Breast epithelium (tissue), 4 donors: ENCODE measurements around the gene TMEM18. TPM values are rescaled to one million over a fixed set of nuclear protein-coding genes. Genes with fewer than 3 reads are reported as not detected.

Experiments
- DNase-seq, 2 donors: peaks; one replicate each; pipeline ENCODE4 v3.0.0-alpha.2; 2019; ENCODE audit warnings: low spot score in 2 of 2
- H3K27ac ChIP-seq, 2 donors: fragments of 200-600 bp; sonication (generic) in 1 of 2; one replicate each; pipeline ENCODE4 v1.5.1; 2016 to 2019; ENCODE audit warnings: mild to moderate bottlenecking in 1 of 2
- H3K27me3 ChIP-seq, 2 donors: fragments of 200-600 bp; sonication (generic) in 1 of 2; one replicate each; pipeline versions ENCODE4 v1.5.1 to v1.6.0; 2017 to 2019; ENCODE audit warnings: control low read depth in 1 of 2, mild to moderate bottlenecking in 1 of 2
- H3K36me3 ChIP-seq: fragments of 200-600 bp; one replicate; pipeline ENCODE4 v1.5.1; 2019
- H3K4me1 ChIP-seq, 2 donors: fragments of 200-600 bp; sonication (generic); one replicate each; pipeline ENCODE4 v1.5.1; 2016 to 2019; ENCODE audit warnings: control low read depth in 1 of 2
- H3K4me3 ChIP-seq, 3 donors: fragments of 200-600 bp; sonication (generic); 1 replicate in 2 of 3; 2 replicates in 1 of 3; pipeline ENCODE4 v1.5.1; 2016 to 2019; ENCODE audit warnings: mild to moderate bottlenecking in 3 of 3, moderate library complexity in 2 of 3
- H3K9me3 ChIP-seq, 2 donors: fragments of 200-600 bp; sonication (generic) in 1 of 2; one replicate each; pipeline ENCODE4 v1.5.1; 2016 to 2019; ENCODE audit warnings: control low read depth in 1 of 2
- CTCF ChIP-seq, 3 donors: fragments of 450-650 bp; IDR thresholded peaks; one replicate each; pipeline ENCODE4 v1.5.1; 2016 to 2017; ENCODE audit warnings: antibody characterized with exemption in 3 of 3, mild to moderate bottlenecking in 3 of 3, moderate library complexity in 3 of 3
- POLR2A ChIP-seq: fragments of 450-650 bp; IDR thresholded peaks from one replicate; pipeline ENCODE4 v1.6.1; 2016; ENCODE audit warnings: antibody characterized with exemption, mild to moderate bottlenecking, moderate library complexity
- POLR2AphosphoS5 ChIP-seq, 3 donors: sonication (generic); formaldehyde crosslinking; IDR thresholded peaks; one replicate each; pipeline ENCODE4 v1.6.1; 2017; ENCODE audit warnings: antibody characterized with exemption in 3 of 3
- intact Hi-C: fragments of 100-400 bp; cut with DNase I; formaldehyde crosslinking; loops from one replicate; pipeline ENCODE4 v1.15.1; 2023; ENCODE audit warnings: low total_unique reads
- total RNA-seq, 3 donors: library from RNA; depleted of rRNA; stranded (reverse); fragments of >200 nt; gene quantifications; one replicate each; pipeline ENCODE4 v1.1.0, GENCODE V29; 2016

Gene TMEM18
- total RNA-seq, 3 donors from 2014 or later, result 17.7 to 34.6 (median 27.4) TPM

GRCh38 chr2:715038-715437, 37.8 kb upstream of the TMEM18 start:
- Histone ChIP-seq H3K4me3 (no peak overlapping the region), H3K36me3 (no peaks in the 10 kb centered on the region), H3K27me3 (no peaks in the 10 kb centered on the region), H3K9me3 (no peaks in the 10 kb centered on the region), H3K4me1 (no peaks in the 10 kb centered on the region), H3K27ac (no peak overlapping the region)
- TF ChIP-seq POLR2AphosphoS5 (IDR thresholded peaks at IDR 0.05) (no peak), POLR2A (no peak), CTCF (IDR thresholded peaks at IDR 0.05) (no peak)
- DNase-seq, result no peak
- intact Hi-C loops, result no loop called here

- no peak overlapping the region for H3K27ac ChIP-seq
- H3K9me3 ChIP-seq, result no peaks in the 10 kb centered on the region
- no peaks in the 10 kb centered on the region for H3K36me3 ChIP-seq
- intact Hi-C loops, result no loop called here
- peak in 2 of 3 donors; percentile 62 to 63 for TF ChIP-seq CTCF (IDR thresholded peaks at IDR 0.05)
- no peak for TF ChIP-seq POLR2AphosphoS5 (IDR thresholded peaks at IDR 0.05)
- TF ChIP-seq POLR2A, result no peak
- no peaks in the 10 kb centered on the region for H3K4me1 ChIP-seq
- H3K27me3 ChIP-seq, result no peaks in the 10 kb centered on the region
- no peak overlapping the region for H3K4me3 ChIP-seq
- DNase-seq, result peak in 1 of 2 donors; percentile 55
Measured at GRCh38 chr2:714005-714741, 37.0 kb upstream of the TMEM18 start.

GRCh38 chr2:710867-711665, 33.9 kb upstream of the TMEM18 start:
- Histone ChIP-seq H3K27ac (no peak overlapping the region), H3K27me3 (no peaks in the 10 kb centered on the region), H3K4me1 (no peaks in the 10 kb centered on the region), H3K4me3 (no peak overlapping the region), H3K9me3 (no peaks in the 10 kb centered on the region), H3K36me3 (no peaks in the 10 kb centered on the region)
- no peak for TF ChIP-seq CTCF (IDR thresholded peaks at IDR 0.05)
- no peak for TF ChIP-seq POLR2A
- no peak for TF ChIP-seq POLR2AphosphoS5 (IDR thresholded peaks at IDR 0.05)
- intact Hi-C loops, result no loop called here
- DNase-seq, result no peak

- intact Hi-C loops, result no loop called here
- H3K36me3 ChIP-seq, result no peaks in the 10 kb centered on the region
- no peaks in the 10 kb centered on the region for H3K4me1 ChIP-seq
- H3K27ac ChIP-seq, result no peak overlapping the region
- DNase-seq, result no peak
- no peaks in the 10 kb centered on the region for H3K27me3 ChIP-seq
- H3K9me3 ChIP-seq, result no peaks in the 10 kb centered on the region
- H3K4me3 ChIP-seq, result no peak overlapping the region
- no peak for TF ChIP-seq POLR2A
- TF ChIP-seq POLR2AphosphoS5 (IDR thresholded peaks at IDR 0.05), result no peak
- no peak for TF ChIP-seq CTCF (IDR thresholded peaks at IDR 0.05)
Measured at GRCh38 chr2:709138-709765, 32.0 kb upstream of the TMEM18 start.

GRCh38 chr2:708667-709066, 31.5 kb upstream of the TMEM18 start:
- DNase-seq, result no peak
- no peak overlapping the region for H3K4me3 ChIP-seq
- no peaks in the 10 kb centered on the region for H3K36me3 ChIP-seq
- TF ChIP-seq POLR2AphosphoS5 (IDR thresholded peaks at IDR 0.05), result no peak
- no peak for TF ChIP-seq POLR2A
- TF ChIP-seq CTCF (IDR thresholded peaks at IDR 0.05), result no peak
- intact Hi-C loops, result no loop called here
- H3K9me3 ChIP-seq, result no peaks in the 10 kb centered on the region
- no peak overlapping the region for H3K27ac ChIP-seq
- no peaks in the 10 kb centered on the region for H3K27me3 ChIP-seq
- no peaks in the 10 kb centered on the region for H3K4me1 ChIP-seq
